HL-60 (cell line): ENCODE data around the gene TRPM1.

ENCODE experiments used
- CTCF ChIP-seq: IDR thresholded peaks from one replicate; pipeline ENCODE4 v1.5.1; 2011; ENCODE audit warnings: low read length, control low read depth, inconsistent platforms; ENCODE audit not compliant: insufficient read depth
- GABPA ChIP-seq: IDR thresholded peaks from 2 replicates; pipeline ENCODE4 v1.6.1; 2012; ENCODE audit warnings: low read depth
- POLR2AphosphoS5 ChIP-seq: IDR thresholded peaks from 2 replicates; pipeline ENCODE4 v1.6.1; 2012; ENCODE audit warnings: low read depth
- REST ChIP-seq: IDR thresholded peaks from 2 replicates; pipeline ENCODE4 v1.6.1; 2012; ENCODE audit warnings: low read depth; ENCODE audit not compliant: insufficient replicate concordance
- SPI1 ChIP-seq: IDR thresholded peaks from 2 replicates; pipeline ENCODE4 v1.6.1; 2012; ENCODE audit warnings: low read depth, mild to moderate bottlenecking, borderline replicate concordance

- no peak for TF ChIP-seq REST
- TF ChIP-seq POLR2AphosphoS5: no peak
- no peak for TF ChIP-seq CTCF
- TF ChIP-seq SPI1: no peak
- TF ChIP-seq GABPA: no peak
Measured at GRCh38 chr15:31027910-31028578, 73.5 kb downstream of the TRPM1 start.
